Measurements from ENCODE around the gene CTSG.

The CTSG gene

GRCh38 chr14:24576182-24576581, at the start of gene CTSG:
Gene CTSG (minus strand): TSS chr14:24576250. CDS start chr14:24576223, 27 bp downstream.
- H3K9me3 ChIP-seq (ENCODE audit: control insufficient read depth, low read length), result no peaks in the 10 kb centered on the region
- no peak within 1 kb of the TSS for H3K9ac ChIP-seq (ENCODE audit: low read length)
- H3K4me3 ChIP-seq (ENCODE audit: low read length), result no peak within 1 kb of the TSS
- no peaks in the 10 kb centered on the region for H3K36me3 ChIP-seq (ENCODE audit: control insufficient read depth, insufficient read depth, low read length)
- no peaks in the 10 kb centered on the region for H3K4me1 ChIP-seq (ENCODE audit: control insufficient read depth, insufficient read depth, low read length)
- H3K27me3 ChIP-seq (ENCODE audit: control insufficient read depth, insufficient read depth, low read length), result no peaks in the 10 kb centered on the region

GRCh38 chr14:24613747-24614146, 37.7 kb upstream of the CTSG start:
- Histone ChIP-seq H3K9me3 (ENCODE audit: control insufficient read depth, low read length) (no peaks in the 10 kb centered on the region), H3K4me1 (ENCODE audit: control insufficient read depth, insufficient read depth, low read length) (no peaks in the 10 kb centered on the region), H3K27me3 (ENCODE audit: control insufficient read depth, insufficient read depth, low read length) (no peaks in the 10 kb centered on the region), H3K9ac (ENCODE audit: low read length) (no peak overlapping the region), H3K4me3 (ENCODE audit: low read length) (no peak overlapping the region), H3K36me3 (ENCODE audit: control insufficient read depth, insufficient read depth, low read length) (no peaks in the 10 kb centered on the region)

- no peak overlapping the region for H3K4me3 ChIP-seq (ENCODE audit: low read length)
- H3K4me1 ChIP-seq (ENCODE audit: control insufficient read depth, insufficient read depth, low read length), result no peaks in the 10 kb centered on the region
- no peaks in the 10 kb centered on the region for H3K9me3 ChIP-seq (ENCODE audit: control insufficient read depth, low read length)
- H3K36me3 ChIP-seq (ENCODE audit: control insufficient read depth, insufficient read depth, low read length), result no peaks in the 10 kb centered on the region
- no peak overlapping the region for H3K9ac ChIP-seq (ENCODE audit: low read length)
- no peaks in the 10 kb centered on the region for H3K27me3 ChIP-seq (ENCODE audit: control insufficient read depth, insufficient read depth, low read length)
Observed at GRCh38 chr14:24613241-24613640, 37.2 kb upstream of the CTSG start.

- Histone ChIP-seq H3K9ac (ENCODE audit: low read length) (no peak overlapping the region), H3K4me1 (ENCODE audit: control insufficient read depth, insufficient read depth, low read length) (no peaks in the 10 kb centered on the region), H3K36me3 (ENCODE audit: control insufficient read depth, insufficient read depth, low read length) (no peaks in the 10 kb centered on the region), H3K27me3 (ENCODE audit: control insufficient read depth, insufficient read depth, low read length) (no peaks in the 10 kb centered on the region), H3K9me3 (ENCODE audit: control insufficient read depth, low read length) (no peaks in the 10 kb centered on the region), H3K4me3 (ENCODE audit: low read length) (no peak overlapping the region)
Observed at GRCh38 chr14:24612196-24612595, 36.1 kb upstream of the CTSG start.

GRCh38 chr14:24609655-24610344, 33.8 kb upstream of the CTSG start, which contains the start of gene GZMH:
Gene GZMH (minus strand): TSS chr14:24609685. CDS start chr14:24609613, 72 bp downstream.
- no peaks in the 10 kb centered on the region for H3K4me1 ChIP-seq (ENCODE audit: control insufficient read depth, insufficient read depth, low read length)
- H3K9me3 ChIP-seq (ENCODE audit: control insufficient read depth, low read length), result no peaks in the 10 kb centered on the region
- H3K27me3 ChIP-seq (ENCODE audit: control insufficient read depth, insufficient read depth, low read length), result no peaks in the 10 kb centered on the region
- no peak within 1 kb of the TSS for H3K9ac ChIP-seq (ENCODE audit: low read length)
- H3K4me3 ChIP-seq (ENCODE audit: low read length), result no peak within 1 kb of the TSS
- no peaks in the 10 kb centered on the region for H3K36me3 ChIP-seq (ENCODE audit: control insufficient read depth, insufficient read depth, low read length)

- Histone ChIP-seq H3K36me3 (ENCODE audit: control insufficient read depth, insufficient read depth, low read length) (no peaks in the 10 kb centered on the region), H3K4me1 (ENCODE audit: control insufficient read depth, insufficient read depth, low read length) (no peaks in the 10 kb centered on the region), H3K4me3 (ENCODE audit: low read length) (no peak overlapping the region), H3K27me3 (ENCODE audit: control insufficient read depth, insufficient read depth, low read length) (no peaks in the 10 kb centered on the region), H3K9me3 (ENCODE audit: control insufficient read depth, low read length) (no peaks in the 10 kb centered on the region), H3K9ac (ENCODE audit: low read length) (no peak overlapping the region)
Observed at GRCh38 chr14:24607635-24608514, 31.8 kb upstream of the CTSG start.

GRCh38 chr14:24607081-24607480, 31.0 kb upstream of the CTSG start:
- H3K36me3 ChIP-seq (ENCODE audit: control insufficient read depth, insufficient read depth, low read length), result no peaks in the 10 kb centered on the region
- no peaks in the 10 kb centered on the region for H3K27me3 ChIP-seq (ENCODE audit: control insufficient read depth, insufficient read depth, low read length)
- H3K4me1 ChIP-seq (ENCODE audit: control insufficient read depth, insufficient read depth, low read length), result no peaks in the 10 kb centered on the region
- no peaks in the 10 kb centered on the region for H3K9me3 ChIP-seq (ENCODE audit: control insufficient read depth, low read length)
- no peak overlapping the region for H3K4me3 ChIP-seq (ENCODE audit: low read length)
- H3K9ac ChIP-seq (ENCODE audit: low read length), result no peak overlapping the region

- Histone ChIP-seq H3K36me3 (ENCODE audit: control insufficient read depth, insufficient read depth, low read length) (no peaks in the 10 kb centered on the region), H3K4me3 (ENCODE audit: low read length) (no peak overlapping the region), H3K27me3 (ENCODE audit: control insufficient read depth, insufficient read depth, low read length) (no peaks in the 10 kb centered on the region), H3K9me3 (ENCODE audit: control insufficient read depth, low read length) (no peaks in the 10 kb centered on the region), H3K9ac (ENCODE audit: low read length) (no peak overlapping the region), H3K4me1 (ENCODE audit: control insufficient read depth, insufficient read depth, low read length) (no peaks in the 10 kb centered on the region)
Observed at GRCh38 chr14:24606297-24606696, 30.2 kb upstream of the CTSG start.

GRCh38 chr14:24605435-24606190, 29.6 kb upstream of the CTSG start:
- Histone ChIP-seq H3K27me3 (ENCODE audit: control insufficient read depth, insufficient read depth, low read length) (no peaks in the 10 kb centered on the region), H3K36me3 (ENCODE audit: control insufficient read depth, insufficient read depth, low read length) (no peaks in the 10 kb centered on the region)

GRCh38 chr14:24597403-24597802, 21.4 kb upstream of the CTSG start:
- H3K9ac ChIP-seq (ENCODE audit: low read length), result no peak overlapping the region
- no peaks in the 10 kb centered on the region for H3K36me3 ChIP-seq (ENCODE audit: control insufficient read depth, insufficient read depth, low read length)
- H3K27me3 ChIP-seq (ENCODE audit: control insufficient read depth, insufficient read depth, low read length), result no peaks in the 10 kb centered on the region
- H3K4me1 ChIP-seq (ENCODE audit: control insufficient read depth, insufficient read depth, low read length), result no peaks in the 10 kb centered on the region
- H3K4me3 ChIP-seq (ENCODE audit: low read length), result no peak overlapping the region
- no peaks in the 10 kb centered on the region for H3K9me3 ChIP-seq (ENCODE audit: control insufficient read depth, low read length)

More at GRCh38 chr14:24605435-24606190, 29.6 kb upstream of the CTSG start:
- H3K9me3 ChIP-seq (ENCODE audit: control insufficient read depth, low read length), result no peaks in the 10 kb centered on the region
- no peaks in the 10 kb centered on the region for H3K4me1 ChIP-seq (ENCODE audit: control insufficient read depth, insufficient read depth, low read length)
- H3K4me3 ChIP-seq (ENCODE audit: low read length), result no peak overlapping the region
- no peak overlapping the region for H3K9ac ChIP-seq (ENCODE audit: low read length)

- Histone ChIP-seq H3K4me3 (ENCODE audit: low read length) (no peak overlapping the region), H3K4me1 (ENCODE audit: control insufficient read depth, insufficient read depth, low read length) (no peaks in the 10 kb centered on the region), H3K36me3 (ENCODE audit: control insufficient read depth, insufficient read depth, low read length) (no peaks in the 10 kb centered on the region), H3K9ac (ENCODE audit: low read length) (no peak overlapping the region), H3K9me3 (ENCODE audit: control insufficient read depth, low read length) (no peaks in the 10 kb centered on the region), H3K27me3 (ENCODE audit: control insufficient read depth, insufficient read depth, low read length) (no peaks in the 10 kb centered on the region)
Observed at GRCh38 chr14:24595073-24595808, 19.2 kb upstream of the CTSG start.

All from mucosa of stomach (tissue), 1 donor.